Measurements from ENCODE around the gene CD247.

CD247 gene

GRCh38 chr1:167543199-167543990 is 25.1 kb upstream of the CD247 start:
- H3K4me3 ChIP-seq (ENCODE audit: low read depth, low read length) = no peak overlapping the region
- DNase-seq (ENCODE audit: low read depth) = no peak

GRCh38 chr1:167542109-167543032 is 24.0 kb upstream of the CD247 start:
- H3K4me3 ChIP-seq (ENCODE audit: low read depth, low read length) = no peak overlapping the region
- DNase-seq (ENCODE audit: low read depth) = no peak

GRCh38 chr1:167541610-167542009 is 23.3 kb upstream of the CD247 start:
- peak; percentile 45 for DNase-seq (ENCODE audit: low read depth)
- H3K4me3 ChIP-seq (ENCODE audit: low read depth, low read length) = no peak overlapping the region

GRCh38 chr1:167541003-167541402 is 22.7 kb upstream of the CD247 start:
- no peak for DNase-seq (ENCODE audit: low read depth)
- no peak overlapping the region for H3K4me3 ChIP-seq (ENCODE audit: low read depth, low read length)

- H3K4me3 ChIP-seq (ENCODE audit: low read depth, low read length) = no peak overlapping the region
Measured at GRCh38 chr1:167538657-167539056, 20.3 kb upstream of the CD247 start.

GRCh38 chr1:167533851-167534300 is 15.5 kb upstream of the CD247 start:
- H3K4me3 ChIP-seq (ENCODE audit: low read depth, low read length) = no peak overlapping the region
- no peak for DNase-seq (ENCODE audit: low read depth)

More at GRCh38 chr1:167538657-167539056, 20.3 kb upstream of the CD247 start:
- no peak for DNase-seq (ENCODE audit: low read depth)

- no peak overlapping the region for H3K4me3 ChIP-seq (ENCODE audit: low read depth, low read length)
- DNase-seq (ENCODE audit: low read depth) = no peak
Measured at GRCh38 chr1:167532964-167533824, 14.9 kb upstream of the CD247 start.

- DNase-seq (ENCODE audit: low read depth) = no peak
- H3K4me3 ChIP-seq (ENCODE audit: low read depth, low read length) = no peak overlapping the region
Measured at GRCh38 chr1:167532375-167532774, 14.0 kb upstream of the CD247 start.

GRCh38 chr1:167529829-167530474 is 11.6 kb upstream of the CD247 start:
- DNase-seq (ENCODE audit: low read depth) = peak; percentile 39
- no peak overlapping the region for H3K4me3 ChIP-seq (ENCODE audit: low read depth, low read length)

- no peak overlapping the region for H3K4me3 ChIP-seq (ENCODE audit: low read depth, low read length)
- DNase-seq (ENCODE audit: low read depth) = no peak
Measured at GRCh38 chr1:167528057-167528728, 9.9 kb upstream of the CD247 start.

GRCh38 chr1:167526667-167527383 is 8.5 kb upstream of the CD247 start:
- no peak overlapping the region for H3K4me3 ChIP-seq (ENCODE audit: low read depth, low read length)
- DNase-seq (ENCODE audit: low read depth) = no peak

- DNase-seq (ENCODE audit: low read depth) = no peak
- no peak overlapping the region for H3K4me3 ChIP-seq (ENCODE audit: low read depth, low read length)
Measured at GRCh38 chr1:167524651-167525050, 6.3 kb upstream of the CD247 start.

- DNase-seq (ENCODE audit: low read depth) = no peak
- H3K4me3 ChIP-seq (ENCODE audit: low read depth, low read length) = no peak overlapping the region
Measured at GRCh38 chr1:167522246-167522645, 3.9 kb upstream of the CD247 start.

- no peak overlapping the region for H3K4me3 ChIP-seq (ENCODE audit: low read depth, low read length)
- no peak for DNase-seq (ENCODE audit: low read depth)
Measured at GRCh38 chr1:167520711-167521206, 2.4 kb upstream of the CD247 start.

GRCh38 chr1:167517535-167518330 is 596 bp downstream of the CD247 start:
- no peak overlapping the region for H3K4me3 ChIP-seq (ENCODE audit: low read depth, low read length)
- no peak for DNase-seq (ENCODE audit: low read depth)

- no peak overlapping the region for H3K4me3 ChIP-seq (ENCODE audit: low read depth, low read length)
- no peak for DNase-seq (ENCODE audit: low read depth)
Measured at GRCh38 chr1:167516404-167517388, 1.6 kb downstream of the CD247 start.
